ENCODE measurements around the gene UPK3BL1.
"Not testable (repeated sequence)": the region's sequence is repeated elsewhere in the genome, so short reads cannot be mapped to it uniquely, and the experiment has no call there.

Gene UPK3BL1

GRCh38 chr7:102611675-102612325 is 30.8 kb downstream of the UPK3BL1 start:
- not testable (repeated sequence) for H3K27ac ChIP-seq (replicated peaks); DNase-seq (ENCODE audit: low read depth in 1 of 2, low spot score in 1 of 2); H3K27me3 ChIP-seq (ENCODE audit: insufficient read depth, poor library complexity, severe bottlenecking); H3K4me3 ChIP-seq (replicated peaks; ENCODE audit: insufficient read depth, low read length)

- H3K27me3 ChIP-seq (ENCODE audit: insufficient read depth, poor library complexity, severe bottlenecking) = not testable (repeated sequence)
These were observed 31.4 kb downstream of the UPK3BL1 start for GRCh38 chr7:102611013-102611674.

GRCh38 chr7:102610441-102610840 is 32.1 kb downstream of the UPK3BL1 start:
- not testable (repeated sequence) for H3K27ac ChIP-seq (replicated peaks); H3K27me3 ChIP-seq (ENCODE audit: insufficient read depth, poor library complexity, severe bottlenecking); H3K4me3 ChIP-seq (replicated peaks; ENCODE audit: insufficient read depth, low read length); DNase-seq (ENCODE audit: low read depth in 1 of 2, low spot score in 1 of 2)

More at GRCh38 chr7:102611013-102611674, 31.4 kb downstream of the UPK3BL1 start:
- H3K4me3 ChIP-seq (replicated peaks; ENCODE audit: insufficient read depth, low read length); DNase-seq (ENCODE audit: low read depth in 1 of 2, low spot score in 1 of 2); H3K27ac ChIP-seq (replicated peaks): not testable (repeated sequence)

- not testable (repeated sequence) for H3K4me3 ChIP-seq (replicated peaks; ENCODE audit: insufficient read depth, low read length); DNase-seq (ENCODE audit: low read depth in 1 of 2, low spot score in 1 of 2); H3K27ac ChIP-seq (replicated peaks); H3K27me3 ChIP-seq (ENCODE audit: insufficient read depth, poor library complexity, severe bottlenecking)
These were observed 32.9 kb downstream of the UPK3BL1 start for GRCh38 chr7:102609734-102610133.

GRCh38 chr7:102606848-102607247 is 35.7 kb downstream of the UPK3BL1 start:
- not testable (repeated sequence) for H3K27me3 ChIP-seq (ENCODE audit: insufficient read depth, poor library complexity, severe bottlenecking); DNase-seq (ENCODE audit: low read depth in 1 of 2, low spot score in 1 of 2); H3K4me3 ChIP-seq (replicated peaks; ENCODE audit: insufficient read depth, low read length); H3K27ac ChIP-seq (replicated peaks)

- not testable (repeated sequence) for H3K27me3 ChIP-seq (ENCODE audit: insufficient read depth, poor library complexity, severe bottlenecking); DNase-seq (ENCODE audit: low read depth in 1 of 2, low spot score in 1 of 2); H3K27ac ChIP-seq (replicated peaks); H3K4me3 ChIP-seq (replicated peaks; ENCODE audit: insufficient read depth, low read length)
These were observed 38.0 kb downstream of the UPK3BL1 start for GRCh38 chr7:102604431-102605145.

- not testable (repeated sequence) for H3K4me3 ChIP-seq (replicated peaks; ENCODE audit: insufficient read depth, low read length); H3K27ac ChIP-seq (replicated peaks); H3K27me3 ChIP-seq (ENCODE audit: insufficient read depth, poor library complexity, severe bottlenecking); DNase-seq (ENCODE audit: low read depth in 1 of 2, low spot score in 1 of 2)
These were observed 40.3 kb downstream of the UPK3BL1 start for GRCh38 chr7:102602317-102602716.

GRCh38 chr7:102599699-102600098 is 42.9 kb downstream of the UPK3BL1 start:
- not testable (repeated sequence) for DNase-seq (ENCODE audit: low read depth in 1 of 2, low spot score in 1 of 2); H3K4me3 ChIP-seq (replicated peaks; ENCODE audit: insufficient read depth, low read length); H3K27me3 ChIP-seq (ENCODE audit: insufficient read depth, poor library complexity, severe bottlenecking); H3K27ac ChIP-seq (replicated peaks)

- H3K27ac ChIP-seq (replicated peaks); H3K4me3 ChIP-seq (replicated peaks; ENCODE audit: insufficient read depth, low read length); DNase-seq (ENCODE audit: low read depth in 1 of 2, low spot score in 1 of 2); H3K27me3 ChIP-seq (ENCODE audit: insufficient read depth, poor library complexity, severe bottlenecking): not testable (repeated sequence)
These were observed 46.6 kb downstream of the UPK3BL1 start for GRCh38 chr7:102596036-102596435.

- H3K27me3 ChIP-seq (ENCODE audit: insufficient read depth, poor library complexity, severe bottlenecking); H3K4me3 ChIP-seq (replicated peaks; ENCODE audit: insufficient read depth, low read length); H3K27ac ChIP-seq (replicated peaks); DNase-seq (ENCODE audit: low read depth in 1 of 2, low spot score in 1 of 2): not testable (repeated sequence)
These were observed 48.8 kb downstream of the UPK3BL1 start for GRCh38 chr7:102593637-102594334.

- not testable (repeated sequence) for H3K4me3 ChIP-seq (replicated peaks; ENCODE audit: insufficient read depth, low read length); DNase-seq (ENCODE audit: low read depth in 1 of 2, low spot score in 1 of 2); H3K27ac ChIP-seq (replicated peaks); H3K27me3 ChIP-seq (ENCODE audit: insufficient read depth, poor library complexity, severe bottlenecking)
These were observed 50.0 kb downstream of the UPK3BL1 start for GRCh38 chr7:102592477-102593019.

GRCh38 chr7:102589857-102590256 is 52.7 kb downstream of the UPK3BL1 start:
- not testable (repeated sequence) for H3K27ac ChIP-seq (replicated peaks); DNase-seq (ENCODE audit: low read depth in 1 of 2, low spot score in 1 of 2); H3K27me3 ChIP-seq (ENCODE audit: insufficient read depth, poor library complexity, severe bottlenecking); H3K4me3 ChIP-seq (replicated peaks; ENCODE audit: insufficient read depth, low read length)
